ENCODE data around the gene EBPL. TPM values are rescaled to one million over a fixed set of nuclear protein-coding genes. Genes with fewer than 3 reads are reported as not detected.
A peak's percentile ranks its signal among the peaks of the same experiment; 100 is the strongest.

EBPL gene
- total RNA-seq, 5 donors from 2014 or later (not counting 1 experiment from before 2014, with no cell fraction given) = 15.7 to 32.3 (median 22.7) TPM

- ChIA-PET CTCF (no interaction called here), POLR2A (no interaction called here)
- WGBS (ENCODE audit: insufficient coverage) = 91% methylated on average over 6 of the region's 9 CpGs
- DNase-seq (no peak), ATAC-seq (replicated peaks in 1 of 4) (no peak)
- Mint-ChIP-seq H3K27me3 (no peaks in the 10 kb centered on the region), H3K4me3 (no peak overlapping the region), H3K9me3 (no peaks in the 10 kb centered on the region), H3K36me3 (peaks cover 23% of the 10 kb centered on the region), H3K4me1 (no peaks in the 10 kb centered on the region), H3K27ac (no peak overlapping the region)
- no peak overlapping the region for H3K4me3 ChIP-seq (ENCODE audit: control insufficient read depth in 1 of 2, extremely low read depth in 1 of 2, low read length in 1 of 2)
- no peaks in the 10 kb centered on the region for H3K9me3 ChIP-seq
- H3K4me1 ChIP-seq (ENCODE audit: control insufficient read depth in 1 of 2, extremely low read depth in 1 of 2, insufficient read depth in 2 of 2, low read length in 2 of 2) = no peaks in the 10 kb centered on the region
- no peak overlapping the region for H3K27ac ChIP-seq (ENCODE audit: low read length)
- H3K27me3 ChIP-seq (replicated peaks in 1 of 2; ENCODE audit: control insufficient read depth in 2 of 2, extremely low read depth in 1 of 2, insufficient read depth in 2 of 2, low read length in 1 of 2) = peaks cover 0 to 3% of the 10 kb centered on the region in 2 experiments
- peaks cover 7% of the 10 kb centered on the region in 2 donors for H3K36me3 ChIP-seq (ENCODE audit: control insufficient read depth in 2 of 2, extremely low read depth in 1 of 2, insufficient read depth in 1 of 2, low read length in 1 of 2)
These were observed 34.0 kb downstream of the EBPL start for GRCh38 chr13:49657241-49657641.

GRCh38 chr13:49655906-49656305 is 35.4 kb downstream of the EBPL start:
- Histone ChIP-seq H3K4me1 (ENCODE audit: control insufficient read depth in 1 of 2, extremely low read depth in 1 of 2, insufficient read depth in 2 of 2, low read length in 2 of 2) (no peaks in the 10 kb centered on the region), H3K9me3 (no peaks in the 10 kb centered on the region), H3K4me3 (ENCODE audit: control insufficient read depth in 1 of 2, extremely low read depth in 1 of 2, low read length in 1 of 2) (no peak overlapping the region), H3K27ac (ENCODE audit: low read length) (no peak overlapping the region), H3K27me3 (replicated peaks in 1 of 2; ENCODE audit: control insufficient read depth in 2 of 2, extremely low read depth in 1 of 2, insufficient read depth in 2 of 2, low read length in 1 of 2) (peaks cover 0 to 3% of the 10 kb centered on the region in 2 experiments), H3K36me3 (ENCODE audit: control insufficient read depth in 2 of 2, extremely low read depth in 1 of 2, insufficient read depth in 1 of 2, low read length in 1 of 2) (peaks cover 7% of the 10 kb centered on the region in 2 donors)
- ATAC-seq (replicated peaks in 1 of 4) (no peak), DNase-seq (no peak)
- no peaks in the 10 kb centered on the region for H3K9me3 Mint-ChIP-seq
- WGBS (ENCODE audit: insufficient coverage) = no CpG with 5 or more reads among the region's 3 CpGs
- POLR2A ChIA-PET = no interaction called here
- no peaks in the 10 kb centered on the region for H3K27me3 Mint-ChIP-seq
- H3K27ac Mint-ChIP-seq = no peak overlapping the region
- peaks cover 15% of the 10 kb centered on the region for H3K36me3 Mint-ChIP-seq
- H3K4me1 Mint-ChIP-seq = no peaks in the 10 kb centered on the region
- no peak overlapping the region for H3K4me3 Mint-ChIP-seq
- CTCF ChIA-PET = interaction anchor here in 1 of 2 donors (0.7 kb wide), 1 partner anchor 136 kb away, joined by 5 read pairs; no protein-coding TSS in a partner anchor

GRCh38 chr13:49654011-49654410 is 37.3 kb downstream of the EBPL start:
- H3K4me1 Mint-ChIP-seq = no peaks in the 10 kb centered on the region
- Histone ChIP-seq H3K4me1 (ENCODE audit: control insufficient read depth in 1 of 2, extremely low read depth in 1 of 2, insufficient read depth in 2 of 2, low read length in 2 of 2) (no peaks in the 10 kb centered on the region), H3K27ac (ENCODE audit: low read length) (no peak overlapping the region), H3K36me3 (ENCODE audit: control insufficient read depth in 2 of 2, extremely low read depth in 1 of 2, insufficient read depth in 1 of 2, low read length in 1 of 2) (peaks cover 0 to 2% of the 10 kb centered on the region in 2 donors), H3K27me3 (replicated peaks in 1 of 2; ENCODE audit: control insufficient read depth in 2 of 2, extremely low read depth in 1 of 2, insufficient read depth in 2 of 2, low read length in 1 of 2) (peaks cover 0 to 3% of the 10 kb centered on the region in 2 experiments), H3K4me3 (ENCODE audit: control insufficient read depth in 1 of 2, extremely low read depth in 1 of 2, low read length in 1 of 2) (no peak overlapping the region), H3K9me3 (no peaks in the 10 kb centered on the region)
- DNase-seq (no peak), ATAC-seq (replicated peaks in 1 of 4) (no peak)
- H3K36me3 Mint-ChIP-seq = peaks cover 5% of the 10 kb centered on the region
- no CpG with 5 or more reads among the region's 3 CpGs for WGBS (ENCODE audit: insufficient coverage)
- ChIA-PET CTCF (no interaction called here), POLR2A (no interaction called here)
- no peak overlapping the region for H3K4me3 Mint-ChIP-seq
- no peak overlapping the region for H3K27ac Mint-ChIP-seq
- no peaks in the 10 kb centered on the region for H3K9me3 Mint-ChIP-seq
- H3K27me3 Mint-ChIP-seq = no peaks in the 10 kb centered on the region

- no peak for ATAC-seq (replicated peaks in 1 of 4)
- no peak overlapping the region for H3K27ac ChIP-seq (ENCODE audit: low read length)
- ChIA-PET CTCF (no interaction called here), POLR2A (no interaction called here)
- no peaks in the 10 kb centered on the region for H3K4me1 ChIP-seq (ENCODE audit: control insufficient read depth in 1 of 2, extremely low read depth in 1 of 2, insufficient read depth in 2 of 2, low read length in 2 of 2)
- Mint-ChIP-seq H3K4me1 (no peaks in the 10 kb centered on the region), H3K27me3 (no peaks in the 10 kb centered on the region), H3K9me3 (no peaks in the 10 kb centered on the region), H3K27ac (no peak overlapping the region), H3K36me3 (peaks cover 5% of the 10 kb centered on the region), H3K4me3 (no peak overlapping the region)
- no peaks in the 10 kb centered on the region for H3K9me3 ChIP-seq
- H3K27me3 ChIP-seq (replicated peaks in 1 of 2; ENCODE audit: control insufficient read depth in 2 of 2, extremely low read depth in 1 of 2, insufficient read depth in 2 of 2, low read length in 1 of 2) = peaks cover 0 to 3% of the 10 kb centered on the region in 2 experiments
- H3K36me3 ChIP-seq (ENCODE audit: control insufficient read depth in 2 of 2, extremely low read depth in 1 of 2, insufficient read depth in 1 of 2, low read length in 1 of 2) = peaks cover 0 to 2% of the 10 kb centered on the region in 2 donors
- DNase-seq = no peak
- H3K4me3 ChIP-seq (ENCODE audit: control insufficient read depth in 1 of 2, extremely low read depth in 1 of 2, low read length in 1 of 2) = no peak overlapping the region
These were observed 37.8 kb downstream of the EBPL start for GRCh38 chr13:49653478-49653877.

- Histone ChIP-seq H3K27me3 (replicated peaks in 1 of 2; ENCODE audit: control insufficient read depth in 2 of 2, extremely low read depth in 1 of 2, insufficient read depth in 2 of 2, low read length in 1 of 2) (peaks cover 0 to 3% of the 10 kb centered on the region in 2 experiments), H3K4me1 (ENCODE audit: control insufficient read depth in 1 of 2, extremely low read depth in 1 of 2, insufficient read depth in 2 of 2, low read length in 2 of 2) (no peaks in the 10 kb centered on the region), H3K36me3 (ENCODE audit: control insufficient read depth in 2 of 2, extremely low read depth in 1 of 2, insufficient read depth in 1 of 2, low read length in 1 of 2) (peaks cover 0 to 2% of the 10 kb centered on the region in 2 donors), H3K27ac (ENCODE audit: low read length) (no peak overlapping the region), H3K9me3 (no peaks in the 10 kb centered on the region), H3K4me3 (ENCODE audit: control insufficient read depth in 1 of 2, extremely low read depth in 1 of 2, low read length in 1 of 2) (no peak overlapping the region)
- H3K36me3 Mint-ChIP-seq = no peaks in the 10 kb centered on the region
- ATAC-seq (replicated peaks in 1 of 4) (no peak), DNase-seq (peak in 1 of 35 experiments; percentile 32)
- ChIA-PET POLR2A (no interaction called here), CTCF (no interaction called here)
- H3K27me3 Mint-ChIP-seq = no peaks in the 10 kb centered on the region
- no peak overlapping the region for H3K4me3 Mint-ChIP-seq
- no peaks in the 10 kb centered on the region for H3K4me1 Mint-ChIP-seq
- no peaks in the 10 kb centered on the region for H3K9me3 Mint-ChIP-seq
- H3K27ac Mint-ChIP-seq = no peak overlapping the region
- no CpG with 5 or more reads among the region's 16 CpGs for WGBS (ENCODE audit: insufficient coverage)
These were observed 38.7 kb downstream of the EBPL start for GRCh38 chr13:49652355-49653305.

GRCh38 chr13:49651570-49652354 is 39.5 kb downstream of the EBPL start:
- no peaks in the 10 kb centered on the region for H3K27me3 Mint-ChIP-seq
- H3K9me3 Mint-ChIP-seq = no peaks in the 10 kb centered on the region
- peaks cover 0 to 2% of the 10 kb centered on the region in 2 donors for H3K36me3 ChIP-seq (ENCODE audit: control insufficient read depth in 2 of 2, extremely low read depth in 1 of 2, insufficient read depth in 1 of 2, low read length in 1 of 2)
- no peaks in the 10 kb centered on the region for H3K4me1 ChIP-seq (ENCODE audit: control insufficient read depth in 1 of 2, extremely low read depth in 1 of 2, insufficient read depth in 2 of 2, low read length in 2 of 2)
- ATAC-seq (replicated peaks in 1 of 4) (no peak), DNase-seq (no peak)
- H3K36me3 Mint-ChIP-seq = no peaks in the 10 kb centered on the region
- H3K27me3 ChIP-seq (replicated peaks in 1 of 2; ENCODE audit: control insufficient read depth in 2 of 2, extremely low read depth in 1 of 2, insufficient read depth in 2 of 2, low read length in 1 of 2) = peaks cover 0 to 3% of the 10 kb centered on the region in 2 experiments
- no peak overlapping the region for H3K27ac Mint-ChIP-seq
- no peaks in the 10 kb centered on the region for H3K9me3 ChIP-seq
- H3K4me3 Mint-ChIP-seq = no peak overlapping the region
- ChIA-PET POLR2A (no interaction called here), CTCF (no interaction called here)
- H3K4me1 Mint-ChIP-seq = no peaks in the 10 kb centered on the region
- no peak overlapping the region for H3K27ac ChIP-seq (ENCODE audit: low read length)
- 80% methylated on average over 5 of the region's 17 CpGs for WGBS (ENCODE audit: insufficient coverage)
- no peak overlapping the region for H3K4me3 ChIP-seq (ENCODE audit: control insufficient read depth in 1 of 2, extremely low read depth in 1 of 2, low read length in 1 of 2)

Data from T-cell (primary cell).